Activated CD4-positive, alpha-beta T cell treated with anti-CD3 and anti-CD28 coated beads for 24 hours (primary cell): ENCODE measurements around the gene MRPL18.
"Not testable (repeated sequence)": the region's sequence is repeated elsewhere in the genome, so short reads cannot be mapped to it uniquely, and the experiment has no call there.

Experiments used
- DNase-seq, 2 donors: peaks; one replicate each; pipeline ENCODE4 v3.0.0-alpha.2; 2020; ENCODE audit warnings: low read depth in 2 of 2

The MRPL18 gene

GRCh38 chr6:159816775-159817174 is 26.5 kb downstream of the MRPL18 start:
- DNase-seq = not testable (repeated sequence)

DNA sequence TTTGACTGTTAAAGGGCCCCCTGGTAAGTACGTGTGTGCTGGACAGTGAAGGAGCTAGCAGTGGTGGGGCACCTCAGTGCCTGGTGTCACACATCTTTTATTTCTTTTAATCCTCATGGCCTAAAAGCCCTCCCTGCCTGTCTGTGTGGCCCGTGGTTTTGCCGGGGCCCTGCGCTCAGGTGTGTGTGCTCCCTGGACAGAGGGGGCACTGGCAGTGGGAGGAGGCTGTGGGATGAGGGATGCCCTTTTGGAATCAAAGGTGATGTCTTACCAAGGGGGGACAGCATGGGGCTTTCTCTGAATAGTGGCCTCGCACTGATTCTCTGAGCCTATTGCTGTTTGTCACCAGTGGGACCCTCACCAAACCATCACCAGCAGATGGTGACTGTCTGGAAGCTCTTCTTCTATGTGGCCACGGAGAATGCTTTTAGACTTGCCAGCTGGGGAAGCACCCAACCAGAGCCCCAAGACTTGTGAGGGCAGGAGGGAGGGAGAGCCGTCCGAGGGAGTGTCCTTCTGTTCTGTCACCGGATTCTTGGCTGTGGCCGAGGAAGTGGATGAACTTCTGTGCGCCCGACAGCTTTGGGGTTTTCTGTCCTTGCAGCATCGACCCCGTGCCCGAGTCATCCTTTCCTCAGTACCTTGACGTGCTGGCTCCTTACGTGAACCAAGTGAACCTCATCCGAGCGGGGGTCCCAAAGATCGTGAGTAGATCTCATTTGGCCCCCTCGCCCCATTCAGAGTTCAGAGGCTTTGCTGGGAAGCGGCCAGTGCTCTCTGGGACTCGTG is 27.9 kb downstream of the MRPL18 start:
- DNase-seq = no peak

GRCh38 chr6:159819098-159819497 is 28.8 kb downstream of the MRPL18 start:
- no peak for DNase-seq

GRCh38 chr6:159819932-159820640 is 29.8 kb downstream of the MRPL18 start:
- peak in 1 of 2 donors; percentile 15 for DNase-seq

DNA sequence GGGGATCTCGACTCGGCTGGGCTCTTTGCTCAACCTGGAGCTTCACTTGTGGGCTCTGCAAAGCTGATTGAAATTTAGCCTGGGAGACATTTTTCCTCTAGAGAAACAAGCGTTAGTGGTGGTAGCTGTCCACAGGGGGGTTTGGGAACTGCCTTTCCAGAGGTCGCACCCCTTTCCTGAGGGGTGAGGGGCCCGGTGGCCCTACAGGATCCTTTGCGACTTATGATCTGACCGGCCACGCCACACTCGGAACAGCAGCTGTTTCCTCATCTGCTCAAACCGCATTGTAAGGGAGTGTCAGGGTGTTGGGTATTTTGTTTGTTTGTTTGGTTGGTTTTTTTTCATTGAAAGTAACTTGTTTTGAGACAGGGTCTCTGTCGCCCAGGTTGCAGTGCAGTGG is 30.9 kb downstream of the MRPL18 start:
- DNase-seq = no peak

GRCh38 chr6:159821726-159822125 is 31.5 kb downstream of the MRPL18 start:
- no peak for DNase-seq

- DNase-seq = no peak
Observed at GRCh38 chr6:159823953-159824352, 33.7 kb downstream of the MRPL18 start.

DNA sequence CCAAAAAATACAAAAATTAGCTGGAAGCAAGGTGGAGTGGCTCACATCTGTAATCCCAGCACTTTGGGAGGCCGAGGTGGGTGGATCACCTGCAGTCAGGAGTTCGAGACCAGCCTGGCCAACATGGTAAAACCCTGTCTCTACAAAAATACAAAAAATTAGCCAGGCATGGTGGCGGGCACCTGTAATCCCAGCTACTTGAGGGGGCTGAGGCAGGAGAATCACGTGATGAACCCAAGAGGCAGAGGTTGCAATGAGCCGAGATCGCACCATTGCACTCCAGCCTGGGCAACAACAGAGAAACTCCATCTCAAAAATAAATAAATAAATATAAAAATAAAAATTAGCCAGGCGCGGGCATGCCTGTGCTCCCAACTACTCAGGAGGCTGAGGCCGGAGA is 34.4 kb downstream of the MRPL18 start:
- DNase-seq = not testable (repeated sequence)

GRCh38 chr6:159826004-159826403 is 35.7 kb downstream of the MRPL18 start:
- no peak for DNase-seq

DNA sequence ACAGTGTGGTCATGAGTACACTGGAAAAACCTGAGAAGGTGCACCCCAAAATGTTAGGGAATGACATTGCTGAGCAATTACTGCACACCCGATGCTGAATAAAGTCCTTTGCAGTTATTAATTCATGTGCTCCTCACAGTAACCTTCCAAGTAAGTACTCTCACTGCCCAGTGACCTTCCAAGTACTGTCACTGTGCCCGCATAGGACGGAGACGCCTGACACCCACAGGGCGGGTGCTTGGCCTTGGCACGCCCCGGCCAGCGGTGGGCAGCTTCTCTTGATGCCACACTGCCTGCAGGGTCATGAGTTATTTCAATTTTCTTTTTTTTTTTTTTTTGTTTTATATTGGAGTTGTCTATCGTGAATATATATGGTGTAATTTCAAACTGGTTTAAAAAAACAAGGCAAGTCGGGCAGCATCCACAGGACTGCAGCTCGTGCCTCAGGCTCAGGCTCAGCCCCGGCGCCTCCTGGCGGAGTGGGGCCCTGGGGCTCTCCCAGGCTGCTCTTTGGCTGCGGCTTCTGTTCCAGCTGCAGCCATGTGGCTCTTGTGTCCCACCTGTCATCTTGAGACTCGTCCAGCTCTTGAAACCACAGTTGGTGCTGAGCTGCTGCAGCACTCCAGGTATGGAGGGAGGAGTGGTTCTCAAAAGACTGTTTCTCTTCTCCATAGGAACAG is 36.8 kb downstream of the MRPL18 start:
- DNase-seq = no peak

DNA sequence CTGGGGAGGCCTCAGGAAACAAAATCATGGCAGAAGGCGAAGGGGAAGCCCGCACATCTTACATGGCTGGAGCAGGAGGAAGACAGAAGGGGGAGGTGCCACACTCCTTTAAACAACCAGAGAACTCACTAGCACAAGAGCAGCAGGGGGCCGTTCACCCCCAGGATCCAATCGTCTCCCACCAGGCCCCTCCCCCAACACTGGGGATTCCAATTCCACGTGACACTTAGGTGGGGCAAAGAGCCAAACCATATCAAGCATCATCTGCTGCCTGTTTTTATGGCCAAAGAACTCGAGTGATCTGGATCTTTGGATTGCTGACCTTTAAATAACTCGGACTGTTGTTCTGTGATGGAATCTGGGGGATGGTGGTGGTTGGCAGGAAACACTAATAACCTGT is 37.8 kb downstream of the MRPL18 start:
- DNase-seq = no peak

- DNase-seq = no peak
Observed at GRCh38 chr6:159829526-159829925, 39.3 kb downstream of the MRPL18 start.

- DNase-seq = no peak
Observed at GRCh38 chr6:159830501-159831372, 40.5 kb downstream of the MRPL18 start.

DNA sequence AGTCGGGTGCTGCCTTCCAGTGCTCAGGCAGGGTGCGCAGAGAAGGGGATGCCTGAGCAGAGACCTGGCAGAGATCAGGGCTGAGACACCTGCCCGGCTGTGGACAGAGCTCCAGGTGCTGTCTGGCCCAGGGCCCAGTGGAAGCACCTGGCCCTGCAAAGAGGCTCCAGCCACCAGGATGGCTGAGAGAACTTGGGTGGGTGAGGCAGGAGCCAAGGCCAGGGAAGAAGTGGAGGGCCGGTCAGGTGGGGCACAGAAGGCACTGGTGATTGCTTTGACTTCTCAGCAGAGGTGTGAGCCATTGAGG is 41.1 kb downstream of the MRPL18 start:
- no peak for DNase-seq

- no peak for DNase-seq
Observed at GRCh38 chr6:159832946-159833345, 42.7 kb downstream of the MRPL18 start.

DNA sequence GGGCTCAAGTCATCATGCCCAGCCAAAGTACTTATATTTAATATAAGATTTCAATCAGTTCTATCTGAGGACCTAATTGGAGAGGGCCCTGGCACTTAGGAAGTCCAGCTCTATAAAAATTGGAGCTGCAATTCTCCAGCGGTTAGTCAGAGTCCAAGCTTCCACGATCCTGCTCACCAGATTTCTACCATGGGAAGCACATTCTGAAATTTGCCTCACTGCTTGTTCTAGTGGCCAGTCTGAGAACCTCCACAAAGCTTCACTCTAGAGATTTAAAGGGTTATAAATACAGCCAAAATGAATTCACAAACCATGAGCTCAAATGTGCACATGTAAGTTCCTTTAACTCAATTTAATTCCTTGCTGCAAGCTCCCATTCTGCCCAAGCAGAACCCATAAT is 43.3 kb downstream of the MRPL18 start:
- no peak for DNase-seq

- no peak for DNase-seq
Observed at GRCh38 chr6:159833997-159834603, 43.8 kb downstream of the MRPL18 start.

GRCh38 chr6:159836718-159837490 is 46.6 kb downstream of the MRPL18 start:
- no peak for DNase-seq

DNA sequence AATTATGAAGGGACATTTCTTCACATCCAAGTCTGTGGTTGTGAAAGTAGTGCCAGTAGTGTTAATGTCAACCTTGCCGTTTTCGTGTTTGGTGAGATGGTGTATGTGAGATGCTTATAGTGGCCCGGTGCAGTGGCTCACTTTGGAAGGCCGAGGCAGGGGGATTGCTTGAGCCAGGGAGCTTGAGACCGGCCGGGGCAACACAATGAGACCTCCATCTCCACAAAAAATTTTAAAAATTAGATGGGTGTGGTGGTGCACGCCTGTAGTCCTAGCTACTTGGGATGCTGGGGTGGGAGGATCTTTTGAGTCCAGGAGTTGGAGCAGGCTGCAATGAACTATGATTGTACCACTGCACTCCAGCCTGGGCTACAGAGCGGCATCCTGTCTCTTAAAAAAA is 47.2 kb downstream of the MRPL18 start:
- no peak for DNase-seq

GRCh38 chr6:159838020-159838744 is 47.9 kb downstream of the MRPL18 start:
- no peak for DNase-seq
